Medulla oblongata (tissue), 1 donor: ENCODE results near the gene OVOL1.

Experiments used
- DNase-seq: peaks from one replicate; pipeline ENCODE4 v3.0.0-alpha.2; 2015; ENCODE audit errors: extremely low spot score

The OVOL1 gene

GRCh38 chr11:65777821-65778361, 9.0 kb upstream of the OVOL1 start:
- DNase-seq, result no peak

GRCh38 chr11:65778431-65778900, 8.4 kb upstream of the OVOL1 start:
- no peak for DNase-seq

DNA sequence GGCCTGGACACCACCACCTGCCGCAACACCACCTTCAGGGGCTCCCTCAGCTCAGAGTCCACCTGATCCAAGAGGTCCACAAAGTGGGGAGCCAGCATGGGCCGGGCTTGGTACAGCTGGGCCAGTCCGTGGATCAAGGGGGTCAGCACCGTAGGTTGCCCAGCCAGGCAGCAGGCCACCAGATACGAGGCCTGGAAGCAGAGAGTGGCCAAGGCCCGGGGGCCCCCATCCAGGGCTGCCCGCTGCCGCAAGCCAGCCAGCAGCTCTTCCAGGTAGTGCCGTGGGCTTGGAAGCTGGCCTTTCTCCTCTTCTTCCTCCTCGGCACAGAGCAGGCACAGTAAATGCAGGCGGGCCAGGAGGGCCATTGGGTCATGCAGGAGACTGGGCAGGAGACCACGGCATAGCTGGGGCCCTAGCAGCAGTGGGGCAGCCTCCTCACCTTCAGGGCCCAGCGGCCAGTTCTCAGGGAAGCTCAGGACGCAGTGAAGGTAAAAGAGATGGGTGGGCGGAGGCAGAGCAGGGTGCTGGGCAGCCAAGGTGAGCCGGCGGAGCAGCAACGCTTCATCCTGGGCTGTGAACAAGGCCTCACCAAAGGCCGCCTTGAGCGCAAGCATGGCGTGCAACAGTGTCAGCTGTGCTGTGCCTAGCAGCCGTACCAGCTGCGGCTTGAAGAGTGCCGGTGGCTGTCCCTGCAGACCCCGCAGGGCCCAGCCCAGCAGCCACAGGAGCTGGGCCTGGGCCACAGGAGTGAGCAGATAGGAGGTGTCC, 7.8 kb upstream of the OVOL1 start:
- DNase-seq, result no peak

DNA sequence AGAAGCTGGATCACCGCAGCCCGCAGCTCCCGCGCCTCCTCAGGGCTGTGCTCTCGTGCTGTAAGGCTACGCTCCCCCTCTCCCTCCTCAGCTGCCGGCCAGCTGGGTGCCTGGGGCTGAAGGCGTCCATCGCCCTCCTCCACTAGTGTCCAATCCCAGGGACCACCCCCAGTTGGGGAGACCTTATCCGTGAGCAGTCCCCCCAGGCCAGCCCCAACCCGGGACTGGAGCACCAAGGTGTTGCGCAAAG, 7.3 kb upstream of the OVOL1 start:
- DNase-seq, result no peak

GRCh38 chr11:65779919-65780769, 6.7 kb upstream of the OVOL1 start:
- peak; percentile 69 for DNase-seq

GRCh38 chr11:65780770-65781151, 6.1 kb upstream of the OVOL1 start, which contains the start of gene AP5B1:
Gene AP5B1 (minus strand): TSS chr11:65780976. CDS start chr11:65780591, 385 bp downstream.
- peak; percentile 55 for DNase-seq

- peak; percentile 42 for DNase-seq
Observed at GRCh38 chr11:65781152-65781961, 5.5 kb upstream of the OVOL1 start.

DNA sequence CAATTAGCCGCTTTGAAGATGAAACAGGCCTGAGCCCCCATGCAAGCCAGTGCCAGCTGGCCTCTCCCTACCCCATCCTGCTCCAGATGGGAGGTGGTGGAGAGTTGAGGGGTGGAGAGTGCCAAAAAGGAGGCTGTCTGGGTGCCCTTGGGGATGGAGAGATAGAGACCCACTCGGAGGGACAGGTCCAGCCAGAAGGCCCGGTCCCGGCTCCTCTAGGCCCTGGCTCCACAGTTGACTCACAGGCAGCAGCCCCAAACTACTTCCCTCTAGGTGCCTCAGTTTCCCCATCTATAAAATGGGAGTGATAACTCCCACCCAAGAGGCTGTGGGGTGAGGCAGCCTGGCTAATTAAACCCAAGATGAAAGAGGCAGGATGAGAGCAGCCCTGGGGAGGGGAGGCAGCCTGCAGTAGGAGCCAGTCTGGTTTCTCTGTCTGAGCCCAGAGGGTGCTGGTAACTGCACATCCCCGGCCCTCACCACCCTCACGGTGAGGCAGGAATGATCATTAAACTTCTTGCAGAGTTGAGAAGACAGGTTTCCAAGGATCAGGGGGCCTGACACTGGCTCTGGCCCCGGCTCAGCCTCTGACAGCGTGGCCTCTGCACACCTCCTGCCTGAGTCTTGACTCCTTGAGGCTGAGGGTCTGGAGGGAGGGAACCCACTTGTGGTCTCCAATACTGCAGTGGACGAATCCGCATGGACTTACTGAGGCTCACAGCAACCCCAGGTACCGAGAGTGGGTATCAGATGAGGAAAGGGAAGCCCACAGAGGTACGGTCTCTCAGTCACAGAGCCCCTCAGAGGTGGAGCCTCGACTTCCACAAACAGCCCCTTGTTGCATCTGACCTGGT, 4.7 kb upstream of the OVOL1 start:
- DNase-seq, result no peak

GRCh38 chr11:65782816-65783228, 4.0 kb upstream of the OVOL1 start:
- no peak for DNase-seq

GRCh38 chr11:65785319-65786007, 1.4 kb upstream of the OVOL1 start:
- DNase-seq, result no peak

DNA sequence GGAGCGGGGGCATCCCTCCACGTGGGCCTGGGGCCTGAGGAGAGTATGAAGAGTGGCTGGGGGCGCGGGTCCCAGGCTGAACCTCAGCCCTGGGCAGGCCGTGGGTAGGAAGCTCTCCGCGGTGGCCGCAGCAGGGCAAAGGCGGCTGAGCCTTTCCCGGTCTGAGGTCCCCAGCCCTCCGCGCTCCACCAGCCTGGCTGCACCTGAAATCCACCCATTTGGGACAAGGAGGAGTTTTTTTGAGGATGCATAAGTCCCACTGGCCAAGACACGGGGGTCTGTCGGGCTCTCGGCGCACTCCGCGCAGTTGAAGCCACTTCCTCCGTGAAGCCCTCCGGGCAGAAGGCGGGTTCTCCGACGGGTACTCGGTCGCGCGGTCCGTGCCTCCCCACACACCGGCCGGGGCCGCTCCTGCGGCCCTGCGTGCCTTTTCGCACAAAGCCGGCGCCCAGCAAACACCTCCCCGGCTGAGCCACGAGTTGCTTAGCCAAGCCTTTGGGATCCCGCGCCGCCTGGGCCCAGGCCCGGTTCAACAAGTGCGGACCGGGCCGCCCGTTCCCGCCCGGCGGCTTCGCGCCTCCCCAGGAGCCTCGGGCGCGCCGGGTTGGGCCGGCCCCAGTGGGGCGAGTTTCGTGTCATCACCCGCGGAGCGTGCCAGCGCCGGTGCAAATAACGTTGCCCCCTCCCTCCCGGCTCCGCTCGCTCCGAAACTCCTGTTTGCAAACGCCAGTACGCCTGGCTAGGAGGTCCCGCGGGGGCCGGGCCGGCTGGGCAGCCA, 666 bp upstream of the OVOL1 start:
- DNase-seq, result no peak

- DNase-seq, result no peak
Observed at GRCh38 chr11:65787649-65788622, 1.1 kb downstream of the OVOL1 start.

GRCh38 chr11:65788821-65789220, 2.0 kb downstream of the OVOL1 start:
- DNase-seq, result no peak

GRCh38 chr11:65789230-65790103, 2.6 kb downstream of the OVOL1 start:
- no peak for DNase-seq

- no peak for DNase-seq
Observed at GRCh38 chr11:65790104-65790901, 3.4 kb downstream of the OVOL1 start.

- no peak for DNase-seq
Observed at GRCh38 chr11:65790902-65791650, 4.2 kb downstream of the OVOL1 start.
